Stimulated activated CD4-positive, alpha-beta T cell treated with anti-CD3 and anti-CD28 coated beads, TNF-alpha, amount 100 ng/mL, for 24 hours (primary cell): Measurements from ENCODE around the gene GPC3.

Experiments
- DNase-seq, 3 experiments: peaks; one replicate each; pipeline ENCODE4 v3.0.0-alpha.2; 2020; ENCODE audit warnings: low read depth in 3 of 3

The GPC3 gene

DNA sequence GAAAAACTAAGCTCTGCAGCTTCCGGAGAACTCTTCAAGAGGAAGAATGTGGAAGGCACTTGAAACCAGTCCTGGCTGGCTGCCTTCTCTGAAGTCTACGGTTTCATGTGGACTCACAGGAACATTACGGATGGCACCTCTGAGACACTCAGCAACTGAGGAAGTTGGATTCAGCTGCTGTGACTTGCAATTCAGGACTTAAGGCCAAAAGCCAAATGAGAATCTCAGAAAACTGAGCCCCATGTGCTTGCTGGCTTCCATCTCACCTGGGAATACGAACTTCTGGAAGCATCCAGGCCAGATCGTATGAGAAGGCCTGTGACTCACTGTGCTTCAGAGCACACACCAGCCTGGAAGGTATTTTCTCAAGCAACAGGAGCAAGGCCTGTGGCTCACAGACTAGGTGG is 462.3 kb downstream of the GPC3 start:
- no peak for DNase-seq

DNA sequence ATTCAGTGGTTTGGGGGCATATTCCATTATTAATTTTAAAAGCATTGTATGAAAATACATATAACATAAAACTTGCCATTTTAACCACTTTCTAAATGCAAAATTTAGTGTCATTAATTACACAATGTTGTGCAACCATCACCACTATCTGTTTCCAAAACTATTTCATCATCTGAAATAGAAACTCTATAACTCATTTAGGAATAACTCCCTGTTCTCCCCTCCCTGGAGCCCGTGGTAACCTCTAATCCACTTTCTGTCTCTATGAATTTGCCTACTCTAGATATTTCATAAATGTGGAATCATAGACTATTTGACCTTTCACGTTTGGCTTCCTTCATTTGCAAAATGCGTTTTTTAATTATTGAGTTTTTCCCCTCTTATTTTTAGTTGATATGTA is 468.7 kb downstream of the GPC3 start:
- no peak for DNase-seq

DNA sequence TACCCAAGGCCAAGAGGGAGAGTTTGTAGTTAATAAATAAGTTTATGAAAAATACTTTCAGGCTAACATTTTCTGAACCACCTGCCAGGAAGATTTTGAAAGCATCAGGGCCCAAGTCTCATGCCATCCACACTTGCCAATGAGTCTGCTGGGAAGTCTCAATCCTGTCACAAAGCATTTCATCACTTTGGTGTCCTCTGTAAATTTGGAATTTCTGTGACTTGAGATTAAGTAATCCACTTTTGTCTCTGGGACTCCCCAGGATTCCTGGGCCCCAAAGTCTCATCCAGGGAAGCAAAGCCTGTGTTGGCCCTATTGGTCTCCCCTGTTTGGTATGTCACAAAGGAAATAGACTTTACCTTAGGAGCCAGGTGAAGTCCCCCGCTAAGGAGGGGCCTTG is 470.9 kb downstream of the GPC3 start:
- no peak for DNase-seq

DNA sequence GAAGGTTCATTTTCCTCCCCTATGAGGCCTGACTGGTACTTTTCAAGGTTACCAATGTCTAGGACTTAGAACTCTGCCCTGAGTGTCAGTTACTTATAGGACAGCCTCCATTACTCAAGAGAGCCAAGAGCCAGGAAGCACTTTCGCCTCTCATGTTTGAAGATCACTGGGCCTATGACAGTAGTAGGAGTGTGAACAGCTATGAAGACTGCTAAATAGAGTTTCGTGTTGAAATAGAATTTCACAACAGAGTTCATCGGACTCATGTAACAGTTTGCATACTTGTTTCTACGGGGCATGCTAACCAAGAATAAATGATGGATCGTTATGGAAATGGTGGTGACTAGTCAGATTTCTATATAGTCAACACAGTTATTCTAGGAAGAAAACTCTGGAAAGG is 472.3 kb downstream of the GPC3 start:
- no peak for DNase-seq

DNA sequence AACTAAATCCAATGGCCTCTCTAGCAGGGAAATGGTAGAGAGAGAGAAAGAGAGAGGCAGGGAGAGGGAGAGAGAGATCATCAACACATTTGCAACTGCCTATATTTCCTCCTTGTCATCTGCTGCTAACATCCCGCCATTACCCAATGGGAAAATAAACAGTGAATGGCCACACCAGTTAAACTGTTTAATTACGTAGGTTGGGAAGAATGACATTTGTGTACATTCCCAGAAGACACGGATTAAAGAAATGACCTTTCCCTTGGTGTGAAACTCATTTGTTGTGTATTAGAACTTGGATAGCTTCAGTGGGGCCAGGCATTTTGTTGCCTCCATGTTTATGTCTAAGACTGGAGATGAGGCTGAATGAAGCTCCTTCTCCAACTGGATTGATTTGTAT is 474.4 kb downstream of the GPC3 start:
- no peak for DNase-seq

GRCh38 chrX:133497356-133497755 is 488.0 kb downstream of the GPC3 start:
- DNase-seq, result no peak

DNA sequence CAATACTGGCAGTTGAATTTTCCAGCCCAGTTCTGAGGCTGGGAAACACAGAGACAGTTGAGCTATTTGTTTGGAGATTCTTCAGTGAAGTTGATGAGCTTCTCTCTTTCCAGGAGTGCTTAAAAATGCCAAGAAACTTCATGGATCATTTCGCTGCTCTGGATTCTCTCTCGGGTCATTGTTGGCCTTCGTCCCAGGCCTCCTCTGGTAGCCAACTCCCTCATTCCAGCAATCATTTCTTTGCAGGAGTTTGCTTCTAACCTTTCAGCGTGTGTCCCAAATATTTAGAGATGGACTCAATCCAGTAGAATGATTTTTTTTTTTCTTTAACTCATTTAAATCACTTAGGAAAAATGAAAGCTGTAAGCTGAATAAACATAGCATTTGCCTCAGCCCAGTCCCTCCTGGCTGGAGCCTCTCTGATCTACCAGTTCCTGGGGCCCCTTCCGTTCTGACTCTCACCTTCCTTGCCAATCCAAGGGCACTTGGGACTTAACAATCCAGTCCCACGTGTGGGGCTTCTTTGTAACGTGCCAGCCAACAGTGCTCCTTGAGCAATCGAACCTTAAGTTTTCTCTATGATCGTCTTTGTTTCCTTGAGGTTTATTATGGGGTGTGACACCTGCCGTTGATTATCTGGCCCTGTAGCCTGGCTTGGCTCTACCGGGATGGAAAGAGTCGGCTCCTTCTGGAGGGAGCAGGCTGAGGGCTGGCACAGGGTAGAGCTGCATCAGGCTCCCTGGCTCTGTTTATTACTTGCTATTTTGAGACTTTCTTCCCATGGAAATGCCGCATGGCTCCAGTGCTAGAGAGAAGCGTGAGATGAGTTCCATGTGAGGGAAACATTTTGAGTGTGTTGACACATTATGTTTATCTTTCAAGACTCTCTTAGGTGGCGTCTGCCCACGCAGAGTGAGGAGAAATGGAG is 489.7 kb downstream of the GPC3 start:
- DNase-seq, result no peak

- DNase-seq, result no peak
These were observed 492.0 kb downstream of the GPC3 start for GRCh38 chrX:133493366-133493765.

DNA sequence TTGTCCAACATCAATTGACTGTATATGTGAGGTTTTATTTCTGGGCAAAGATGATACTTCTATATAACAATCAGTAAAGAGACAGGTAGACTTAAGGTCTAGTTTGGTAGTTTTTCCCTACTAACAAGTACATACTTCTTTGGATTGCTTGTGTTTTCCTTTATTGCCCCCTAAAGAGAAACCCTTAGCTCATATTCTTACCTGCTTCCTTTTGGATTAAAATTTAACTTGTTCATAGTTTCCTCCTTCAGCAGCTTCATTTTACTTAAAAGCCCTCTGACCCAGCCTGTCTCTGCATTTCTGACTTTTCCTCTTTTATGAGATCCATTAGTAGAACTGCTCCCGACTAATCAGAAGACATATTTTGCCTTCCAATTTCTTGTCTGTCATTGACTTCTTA is 494.4 kb downstream of the GPC3 start:
- no peak for DNase-seq
